CD4-positive, CD25-positive, alpha-beta regulatory T cell (primary cell): ENCODE measurements around the gene B4GALT2. TPM values are rescaled to one million over a fixed set of nuclear protein-coding genes. Genes with fewer than 3 reads are reported as not detected.

Experiments used
- ATAC-seq, 2 donors: fragments of 150-1000 bp; cut with Tn5 transposase; one replicate each; pipeline ENCODE4 v1.10.0; 2021; ENCODE audit warnings: low read depth in 2 of 2, moderate number of reproducible peaks in 2 of 2, moderate library complexity in 1 of 2
- DNase-seq, 3 donors: peaks; one replicate each; pipeline versions ENCODE4 v3.0.0 to v3.0.0-alpha.2; 2012 to 2022; ENCODE audit warnings: mixed read lengths in 1 of 3
- H3K27ac ChIP-seq: one replicate; pipeline ENCODE4 v1.7.0; 2013; ENCODE audit warnings: mild to moderate bottlenecking, low read length; ENCODE audit not compliant: insufficient read depth, poor library complexity, severe bottlenecking
- H3K27me3 ChIP-seq: one replicate; pipeline ENCODE4 v1.7.0; 2013; ENCODE audit warnings: low read length; ENCODE audit not compliant: control insufficient read depth, insufficient read depth
- H3K36me3 ChIP-seq: one replicate; pipeline ENCODE4 v1.7.0; 2013; ENCODE audit warnings: mild to moderate bottlenecking, low read length, moderate library complexity; ENCODE audit not compliant: control insufficient read depth, insufficient read depth
- H3K4me1 ChIP-seq: 2 replicates; pipeline ENCODE4 v1.7.0; 2013; ENCODE audit warnings: mild to moderate bottlenecking, low read length; ENCODE audit not compliant: insufficient read depth, control insufficient read depth, poor library complexity, severe bottlenecking
- H3K4me3 ChIP-seq: one replicate; pipeline ENCODE4 v1.7.0; 2013; ENCODE audit warnings: low read depth, mild to moderate bottlenecking, low read length, moderate library complexity
- H3K9me3 ChIP-seq, 2 experiments: 1 replicate in 1 of 2; 2 replicates in 1 of 2; pipeline ENCODE4 v1.7.0; 2013; ENCODE audit warnings: low read length in 2 of 2, mild to moderate bottlenecking in 1 of 2, moderate library complexity in 1 of 2; ENCODE audit not compliant: control insufficient read depth in 2 of 2
- H3K27ac Mint-ChIP-seq, 3 donors: one replicate each; pipeline ENCODE4 v1.8.0; 2020 to 2022; ENCODE audit warnings: mild to moderate bottlenecking in 3 of 3, mixed read lengths in 3 of 3, moderate library complexity in 2 of 3
- H3K27me3 Mint-ChIP-seq: one replicate; pipeline ENCODE4 v1.8.0; 2022; ENCODE audit warnings: mild to moderate bottlenecking, mixed read lengths
- H3K36me3 Mint-ChIP-seq: one replicate; pipeline ENCODE4 v1.8.0; 2020; ENCODE audit warnings: mixed read lengths
- H3K4me1 Mint-ChIP-seq, 4 donors: one replicate each; pipeline ENCODE4 v1.8.0; 2020 to 2022; ENCODE audit warnings: mixed read lengths in 4 of 4, mild to moderate bottlenecking in 1 of 4
- H3K4me3 Mint-ChIP-seq, 4 donors: one replicate each; pipeline ENCODE4 v1.8.0; 2020 to 2022; ENCODE audit warnings: mild to moderate bottlenecking in 4 of 4, mixed read lengths in 4 of 4, moderate library complexity in 3 of 4
- H3K9me3 Mint-ChIP-seq, 7 donors: one replicate each; pipeline ENCODE4 v1.8.0; 2020 to 2022; ENCODE audit warnings: mixed read lengths in 7 of 7, mild to moderate bottlenecking in 3 of 7, moderate library complexity in 2 of 7
- polyA plus RNA-seq, 4 donors: library from polyadenylated mRNA; unstranded; fragments of 300-500 nt; fragmentation: Illumina TruSeq; gene quantifications; one replicate each; pipeline ENCODE4 v1.2.3, GENCODE V29; 2021
- total RNA-seq: library from RNA; stranded (reverse); gene quantifications from one replicate; pipeline ENCODE4 v1.2.3, GENCODE V29; 2022

B4GALT2 gene
- total and polyA plus RNA-seq, 5 donors from 2014 or later: 0.20 to 0.86 (median 0.32) TPM

DNA sequence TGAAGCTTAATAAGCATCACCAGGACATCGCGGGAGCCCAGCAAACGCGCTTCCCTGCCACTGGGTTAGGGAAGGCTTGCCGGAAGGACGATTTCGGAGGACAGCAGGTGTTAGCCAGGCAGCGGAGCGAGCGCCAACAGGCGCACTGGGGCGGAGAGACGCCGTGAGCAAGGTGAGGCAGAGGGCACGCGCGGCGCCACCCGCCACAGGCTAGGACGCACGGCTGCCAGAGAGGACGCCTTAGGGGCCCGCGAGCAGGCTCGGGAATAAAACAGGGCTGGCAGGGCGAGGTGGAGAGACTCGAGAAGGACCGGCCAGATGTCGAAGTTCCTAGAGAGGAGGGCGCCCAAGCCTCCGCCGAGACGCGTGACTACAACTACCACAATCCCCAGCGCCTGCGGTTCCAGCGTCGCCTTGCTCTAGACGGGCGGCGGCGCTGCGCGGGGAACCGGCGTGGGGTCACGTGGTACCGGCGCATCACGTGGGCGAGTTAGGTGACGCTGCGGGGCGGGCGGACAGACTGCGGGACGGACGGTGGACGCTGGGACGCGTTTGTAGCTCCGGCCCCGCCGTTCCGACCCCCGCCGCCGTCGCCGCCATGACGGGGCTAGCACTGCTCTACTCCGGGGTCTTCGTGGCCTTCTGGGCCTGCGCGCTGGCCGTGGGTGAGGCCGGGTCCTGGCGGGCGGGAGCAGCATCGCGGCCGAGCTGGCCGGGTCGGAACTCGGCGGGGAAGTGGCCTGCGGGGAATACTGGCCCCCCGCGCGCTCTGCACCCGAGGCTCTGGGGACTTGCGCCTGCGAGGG, 4.4 kb upstream of the B4GALT2 start, which contains the start of gene ATP6V0B:
TSS of gene ATP6V0B (plus strand) at position 518 of the 806 bp plus-strand sequence. CDS start at position 599, 81 bp downstream.
- peaks cover 51% of the 10 kb centered on the region for H3K4me1 ChIP-seq
- Mint-ChIP-seq H3K27me3 (no peaks in the 10 kb centered on the region), H3K4me1 (peaks cover 7 to 64% (median 35%) of the 10 kb centered on the region in 4 donors), H3K27ac (peak within 1 kb of the TSS; percentile 95 to 98 (median 98)), H3K9me3 (no peaks in the 10 kb centered on the region), H3K36me3 (peaks cover 20% of the 10 kb centered on the region), H3K4me3 (peak within 1 kb of the TSS; percentile 91 to 96 (median 92))
- peak within 1 kb of the TSS; percentile 81 for H3K27ac ChIP-seq
- peak; percentile 77 to 80 for ATAC-seq
- no peaks in the 10 kb centered on the region for H3K27me3 ChIP-seq
- peak; percentile 89 to 95 (median 92) for DNase-seq
- H3K9me3 ChIP-seq: no peaks in the 10 kb centered on the region
- peaks cover 23% of the 10 kb centered on the region for H3K36me3 ChIP-seq
- H3K4me3 ChIP-seq: peak within 1 kb of the TSS; percentile 79

GRCh38 chr1:43975249-43975961, 3.6 kb upstream of the B4GALT2 start:
- peak; percentile 29 to 61 (median 52) for DNase-seq
- H3K4me1 ChIP-seq: peaks cover 49% of the 10 kb centered on the region
- peaks cover 7 to 64% (median 30%) of the 10 kb centered on the region in 4 donors for H3K4me1 Mint-ChIP-seq
- H3K36me3 Mint-ChIP-seq: peaks cover 18% of the 10 kb centered on the region
- no peaks in the 10 kb centered on the region for H3K9me3 ChIP-seq
- H3K4me3 ChIP-seq: peak overlapping the region; percentile 78
- H3K27ac Mint-ChIP-seq: peak overlapping the region; percentile 83 to 98 (median 84)
- peaks cover 23% of the 10 kb centered on the region for H3K36me3 ChIP-seq
- peaks cover 0 to 1% (median 0%) of the 10 kb centered on the region in 7 donors for H3K9me3 Mint-ChIP-seq
- peak in 1 of 2 donors; percentile 1 for ATAC-seq
- peak overlapping the region; percentile 81 for H3K27ac ChIP-seq
- H3K4me3 Mint-ChIP-seq: peak overlapping the region; percentile 91 to 96 (median 92)
- no peaks in the 10 kb centered on the region for H3K27me3 Mint-ChIP-seq
- no peaks in the 10 kb centered on the region for H3K27me3 ChIP-seq

GRCh38 chr1:43976045-43976444, 3.0 kb upstream of the B4GALT2 start:
- DNase-seq: no peak
- peak overlapping the region; percentile 91 to 96 (median 92) for H3K4me3 Mint-ChIP-seq
- H3K9me3 ChIP-seq: no peaks in the 10 kb centered on the region
- H3K9me3 Mint-ChIP-seq: peaks cover 0 to 1% (median 0%) of the 10 kb centered on the region in 7 donors
- H3K27me3 Mint-ChIP-seq: no peaks in the 10 kb centered on the region
- H3K27ac ChIP-seq: no peak overlapping the region
- H3K4me1 ChIP-seq: peaks cover 42% of the 10 kb centered on the region
- H3K27me3 ChIP-seq: no peaks in the 10 kb centered on the region
- peak overlapping the region in 2 of 3 donors; percentile 83 to 84 for H3K27ac Mint-ChIP-seq
- H3K4me3 ChIP-seq: peak overlapping the region; percentile 78
- H3K36me3 Mint-ChIP-seq: peaks cover 18% of the 10 kb centered on the region
- H3K36me3 ChIP-seq: peaks cover 23% of the 10 kb centered on the region
- peaks cover 7 to 61% (median 34%) of the 10 kb centered on the region in 4 donors for H3K4me1 Mint-ChIP-seq
- no peak for ATAC-seq

- H3K36me3 Mint-ChIP-seq: peaks cover 18% of the 10 kb centered on the region
- Histone ChIP-seq H3K36me3 (peaks cover 23% of the 10 kb centered on the region), H3K9me3 (no peaks in the 10 kb centered on the region), H3K4me3 (no peak overlapping the region), H3K27ac (peak overlapping the region; percentile 2), H3K27me3 (no peaks in the 10 kb centered on the region), H3K4me1 (peaks cover 42% of the 10 kb centered on the region)
- H3K27me3 Mint-ChIP-seq: no peaks in the 10 kb centered on the region
- H3K4me3 Mint-ChIP-seq: peak overlapping the region; percentile 91 to 96 (median 92)
- H3K4me1 Mint-ChIP-seq: peaks cover 7 to 58% (median 34%) of the 10 kb centered on the region in 4 donors
- ATAC-seq (no peak), DNase-seq (no peak)
- peak overlapping the region in 1 of 3 donors; percentile 54 for H3K27ac Mint-ChIP-seq
- peaks cover 0 to 1% (median 0%) of the 10 kb centered on the region in 7 donors for H3K9me3 Mint-ChIP-seq
Observed at GRCh38 chr1:43976890-43977289, 2.1 kb upstream of the B4GALT2 start.

GRCh38 chr1:43977376-43978263, 1.4 kb upstream of the B4GALT2 start:
- Histone ChIP-seq H3K4me3 (peak overlapping the region; percentile 14), H3K9me3 (no peaks in the 10 kb centered on the region), H3K4me1 (peaks cover 42% of the 10 kb centered on the region), H3K27ac (no peak overlapping the region), H3K36me3 (peaks cover 20% of the 10 kb centered on the region), H3K27me3 (no peaks in the 10 kb centered on the region)
- peak overlapping the region; percentile 13 to 76 (median 54) for H3K27ac Mint-ChIP-seq
- peaks cover 0 to 1% (median 0%) of the 10 kb centered on the region in 7 donors for H3K9me3 Mint-ChIP-seq
- H3K4me1 Mint-ChIP-seq: peaks cover 7 to 58% (median 34%) of the 10 kb centered on the region in 4 donors
- ATAC-seq (no peak), DNase-seq (no peak)
- peaks cover 18% of the 10 kb centered on the region for H3K36me3 Mint-ChIP-seq
- peak overlapping the region; percentile 60 to 93 (median 92) for H3K4me3 Mint-ChIP-seq
- H3K27me3 Mint-ChIP-seq: no peaks in the 10 kb centered on the region

- peaks cover 42% of the 10 kb centered on the region for H3K4me1 ChIP-seq
Observed at GRCh38 chr1:43978264-43978550, 803 bp upstream of the B4GALT2 start.

DNA sequence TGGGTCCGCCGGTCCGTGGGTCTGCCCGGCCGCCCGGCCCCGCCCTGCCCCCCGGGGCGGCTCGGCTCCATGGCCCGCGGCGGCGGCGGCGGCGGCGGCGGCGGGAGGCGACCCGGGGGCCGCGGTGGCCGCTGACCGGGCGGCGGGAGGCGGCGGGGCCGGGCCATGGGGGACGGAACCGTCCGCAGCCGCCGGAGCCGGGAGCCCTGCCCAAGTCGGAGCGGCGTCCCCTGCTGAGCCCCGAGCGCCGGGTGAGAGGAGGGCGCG, 184 bp downstream of the B4GALT2 start:
- no peak overlapping the region for H3K4me3 ChIP-seq
- no peak for ATAC-seq
- no peaks in the 10 kb centered on the region for H3K9me3 ChIP-seq
- Mint-ChIP-seq H3K27me3 (no peaks in the 10 kb centered on the region), H3K36me3 (peaks cover 18% of the 10 kb centered on the region), H3K4me3 (no peak overlapping the region), H3K9me3 (peaks cover 0 to 1% (median 0%) of the 10 kb centered on the region in 7 donors), H3K4me1 (peaks cover 7 to 57% (median 28%) of the 10 kb centered on the region in 4 donors), H3K27ac (no peak overlapping the region)
- peaks cover 20% of the 10 kb centered on the region for H3K36me3 ChIP-seq
- no peak overlapping the region for H3K27ac ChIP-seq
- H3K4me1 ChIP-seq: peaks cover 37% of the 10 kb centered on the region
- DNase-seq: no peak
- H3K27me3 ChIP-seq: no peaks in the 10 kb centered on the region

More at GRCh38 chr1:43978264-43978550, 803 bp upstream of the B4GALT2 start:
- H3K4me3 Mint-ChIP-seq: peak overlapping the region; percentile 89 to 93 (median 90)
- peaks cover 0 to 1% (median 0%) of the 10 kb centered on the region in 7 donors for H3K9me3 Mint-ChIP-seq
- H3K27me3 Mint-ChIP-seq: no peaks in the 10 kb centered on the region
- peak overlapping the region in 1 of 3 donors; percentile 76 for H3K27ac Mint-ChIP-seq
- Histone ChIP-seq H3K9me3 (no peaks in the 10 kb centered on the region), H3K4me3 (no peak overlapping the region), H3K36me3 (peaks cover 20% of the 10 kb centered on the region), H3K27ac (no peak overlapping the region), H3K27me3 (no peaks in the 10 kb centered on the region)
- ATAC-seq (no peak), DNase-seq (no peak)
- H3K36me3 Mint-ChIP-seq: peaks cover 18% of the 10 kb centered on the region
- peaks cover 7 to 63% (median 34%) of the 10 kb centered on the region in 4 donors for H3K4me1 Mint-ChIP-seq
